OCI-LY1 (cell line): ENCODE measurements around the gene ME3.
"Not testable (repeated sequence)": the region's sequence is repeated elsewhere in the genome, so short reads cannot be mapped to it uniquely, and the experiment has no call there.

Experiments
- CTCF ChIP-seq: fragments of 200-600 bp; sonication (generic), shearing (Covaris generic); IDR thresholded peaks from 2 replicates; pipeline ENCODE4 v1.5.1; 2017; ENCODE audit warnings: mild to moderate bottlenecking, antibody characterized with exemption, low read length, moderate library complexity, mixed read lengths
- EZH2 ChIP-seq: fragments of 200-600 bp; sonication (generic), shearing (Covaris generic); IDR thresholded peaks from 2 replicates; pipeline ENCODE4 v1.8.0; 2017; ENCODE audit warnings: borderline replicate concordance, mixed run types, mild to moderate bottlenecking, antibody characterized with exemption, low read length, moderate library complexity, mixed read lengths

- not testable (repeated sequence) for TF ChIP-seq EZH2, CTCF
These were observed 149.9 kb downstream of the ME3 start for GRCh38 chr11:86522512-86522911.
